ENCODE results near the gene GJA5.
"Not testable (repeated sequence)": the region's sequence is repeated elsewhere in the genome, so short reads cannot be mapped to it uniquely, and the experiment has no call there.

Gene GJA5

GRCh38 chr1:147762233-147763024 is 2.0 kb upstream of the GJA5 start:
- DNase-seq (ENCODE audit: low read depth): no peak

- DNase-seq (ENCODE audit: low read depth): no peak
These were observed 1.9 kb downstream of the GJA5 start for GRCh38 chr1:147758379-147759100.

GRCh38 chr1:147757015-147757990 is 3.1 kb downstream of the GJA5 start:
- DNase-seq (ENCODE audit: low read depth): no peak

- no peak for DNase-seq (ENCODE audit: low read depth)
These were observed 4.1 kb downstream of the GJA5 start for GRCh38 chr1:147756341-147756740.

DNA sequence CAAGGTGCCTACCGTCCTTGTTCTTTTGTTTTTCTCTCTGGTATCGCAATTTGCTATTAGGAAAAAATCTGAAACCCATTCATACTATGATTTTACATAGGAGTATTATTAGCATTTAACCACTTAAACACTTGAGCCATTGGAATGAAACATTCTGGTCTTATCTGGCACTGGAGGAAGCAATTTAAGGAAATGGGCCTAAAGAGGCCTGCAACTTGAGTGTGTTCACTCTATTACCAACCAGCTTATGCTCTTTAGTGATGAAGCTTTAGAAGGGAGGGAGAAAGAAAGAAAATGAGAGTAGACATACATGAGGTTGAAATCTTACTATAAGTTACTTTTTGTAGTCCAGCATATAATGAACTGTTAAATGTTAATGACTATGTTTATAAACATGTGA is 5.7 kb downstream of the GJA5 start:
- DNase-seq (ENCODE audit: low read depth): no peak

- no peak for DNase-seq (ENCODE audit: low read depth)
These were observed 7.3 kb downstream of the GJA5 start for GRCh38 chr1:147753081-147753480.

GRCh38 chr1:147752511-147752910 is 7.9 kb downstream of the GJA5 start:
- DNase-seq (ENCODE audit: low read depth): no peak

DNA sequence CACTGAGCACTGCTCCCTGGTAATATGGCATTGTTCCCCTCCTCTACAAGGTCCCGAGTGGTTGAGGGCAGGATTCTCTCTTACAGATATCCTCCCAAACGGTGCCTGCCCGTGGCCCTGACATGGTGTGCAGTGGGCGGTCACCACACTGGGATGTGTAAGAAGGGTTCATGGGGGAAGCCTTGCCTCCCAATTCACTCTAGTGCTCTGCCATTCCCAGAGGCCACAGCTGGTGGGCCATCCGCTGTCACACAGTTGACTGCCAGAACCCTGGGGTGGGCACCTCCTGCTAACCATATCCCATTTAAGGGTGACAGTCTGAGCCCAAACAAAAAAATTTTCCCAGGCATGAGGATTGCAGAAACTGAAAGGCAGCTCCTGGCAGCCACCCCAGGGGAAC is 9.1 kb downstream of the GJA5 start:
- DNase-seq (ENCODE audit: low read depth): no peak

- no peak for DNase-seq (ENCODE audit: low read depth)
These were observed 9.7 kb downstream of the GJA5 start for GRCh38 chr1:147750618-147751217.

DNA sequence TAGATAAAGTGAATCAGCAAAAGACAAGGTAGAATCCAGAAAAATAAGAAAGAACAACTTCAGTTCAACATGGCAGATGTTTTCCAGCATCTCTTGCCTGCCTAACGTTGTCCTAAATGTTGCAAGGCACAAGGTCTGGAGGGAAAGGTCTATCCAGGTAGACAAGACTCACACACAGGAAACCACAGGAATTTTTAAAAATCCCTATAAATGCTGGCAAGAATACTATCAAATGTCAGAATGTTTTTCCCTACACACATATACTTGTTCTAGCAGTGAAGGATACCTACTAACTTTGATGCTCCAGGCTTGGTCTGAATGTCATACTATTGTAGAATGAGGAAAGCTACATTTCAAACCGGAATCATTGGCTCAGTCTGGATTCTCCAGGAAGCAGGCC is 10.6 kb downstream of the GJA5 start:
- DNase-seq (ENCODE audit: low read depth): no peak

- no peak for DNase-seq (ENCODE audit: low read depth)
These were observed 11.6 kb downstream of the GJA5 start for GRCh38 chr1:147748676-147749350.

DNA sequence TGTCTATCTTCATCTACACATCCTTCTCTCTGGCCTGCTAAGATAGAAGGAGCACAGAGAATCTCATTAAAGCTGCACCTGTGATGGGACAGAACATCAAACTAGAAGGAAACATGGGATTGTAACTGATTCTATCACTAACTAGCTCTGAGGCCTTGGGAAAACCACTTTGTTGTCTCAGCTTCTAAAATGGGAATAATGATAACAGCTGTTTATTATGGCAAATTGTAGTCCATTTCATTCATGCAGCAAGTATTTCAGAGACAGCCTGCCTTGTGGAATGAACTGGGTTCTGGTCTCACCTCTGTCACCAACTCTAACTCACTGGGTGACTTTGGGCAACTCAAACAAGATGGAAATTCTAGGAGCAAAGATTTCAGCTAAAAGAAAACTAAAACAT is 12.4 kb downstream of the GJA5 start:
- DNase-seq (ENCODE audit: low read depth): no peak

DNA sequence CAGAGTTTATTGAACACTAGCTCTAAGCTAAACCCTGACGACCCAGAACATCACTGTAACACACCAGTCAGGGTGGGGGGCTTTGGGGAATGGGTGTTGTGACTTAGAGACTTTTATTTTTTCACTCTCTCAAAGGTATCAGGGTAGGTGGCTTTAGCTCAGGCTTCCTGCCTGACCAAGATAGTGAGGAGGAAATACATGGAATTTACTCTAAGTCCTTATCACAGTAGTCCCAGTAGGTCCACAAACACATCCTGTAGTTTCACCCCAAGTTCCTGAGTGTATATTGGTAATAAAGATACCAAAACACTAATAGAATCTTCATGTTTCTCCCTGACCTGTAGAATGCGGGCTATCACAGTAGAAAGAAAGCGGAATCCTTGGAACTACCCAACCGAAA is 15.1 kb downstream of the GJA5 start:
- DNase-seq (ENCODE audit: low read depth): no peak

DNA sequence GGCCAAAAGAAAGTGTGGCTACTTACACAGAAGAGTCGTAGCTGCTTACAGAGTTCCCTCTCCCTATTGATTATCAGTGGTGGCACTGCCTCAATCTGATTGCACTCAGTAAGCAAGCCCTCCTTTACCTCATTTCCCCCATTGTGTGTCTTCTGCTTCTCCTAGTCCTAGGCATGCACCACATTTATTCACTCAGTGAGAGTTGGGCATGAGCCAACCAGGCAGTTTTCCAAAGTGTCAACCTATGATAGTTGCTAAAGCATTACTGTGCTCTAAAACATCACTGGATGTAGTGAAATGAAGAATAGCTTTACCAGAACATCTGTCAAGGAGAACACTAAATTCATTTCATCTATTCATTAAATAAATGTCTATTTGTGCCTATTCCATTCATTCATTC is 19.3 kb downstream of the GJA5 start:
- DNase-seq (ENCODE audit: low read depth): no peak

- DNase-seq (ENCODE audit: low read depth): no peak
These were observed 20.0 kb downstream of the GJA5 start for GRCh38 chr1:147740391-147740790.

- DNase-seq (ENCODE audit: low read depth): no peak
These were observed 21.5 kb downstream of the GJA5 start for GRCh38 chr1:147738739-147739476.

- no peak for DNase-seq (ENCODE audit: low read depth)
These were observed 22.3 kb downstream of the GJA5 start for GRCh38 chr1:147738129-147738528.

- no peak for DNase-seq (ENCODE audit: low read depth)
These were observed 23.5 kb downstream of the GJA5 start for GRCh38 chr1:147736883-147737282.

GRCh38 chr1:147735423-147735822 is 25.0 kb downstream of the GJA5 start:
- DNase-seq (ENCODE audit: low read depth): no peak

GRCh38 chr1:147734291-147734841 is 26.0 kb downstream of the GJA5 start:
- not testable (repeated sequence) for DNase-seq (ENCODE audit: low read depth)

Data from T follicular helper cell (primary cell).